HG02623 (cell line): ENCODE measurements around the gene CACNA1D.
A peak's percentile ranks its signal among the peaks of the same experiment; 100 is the strongest.

Experiments used
- ATAC-seq: cut with Tn5 transposase; IDR thresholded peaks from one replicate; pipeline ENCODE4 v1.9.1; 2021; ENCODE audit warnings: moderate library complexity; ENCODE audit not compliant: unreplicated experiment

Gene CACNA1D

GRCh38 chr3:53525765-53526703 is 31.6 kb downstream of the CACNA1D start:
- ATAC-seq = no peak

- no peak for ATAC-seq
These were observed 32.3 kb downstream of the CACNA1D start for GRCh38 chr3:53526704-53527055.

DNA sequence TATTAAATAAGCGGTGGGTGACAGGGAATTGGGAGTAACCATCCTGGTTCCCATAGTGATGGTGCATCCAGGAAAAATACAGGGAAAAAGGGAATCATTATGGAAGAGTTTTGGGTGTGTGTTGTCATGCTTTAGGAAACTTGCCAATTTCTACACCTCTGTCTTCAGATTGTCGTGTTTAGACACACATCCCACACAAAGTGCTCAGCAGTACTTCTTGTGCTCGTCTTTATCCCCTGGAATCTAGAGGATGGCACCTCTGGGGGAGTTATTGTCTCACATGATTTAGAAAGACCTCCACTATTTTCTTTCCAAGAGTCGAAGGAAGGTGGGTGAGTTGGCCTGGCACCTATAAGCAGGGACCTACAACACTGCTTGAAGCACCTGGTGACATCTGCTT is 35.8 kb downstream of the CACNA1D start:
- no peak for ATAC-seq

DNA sequence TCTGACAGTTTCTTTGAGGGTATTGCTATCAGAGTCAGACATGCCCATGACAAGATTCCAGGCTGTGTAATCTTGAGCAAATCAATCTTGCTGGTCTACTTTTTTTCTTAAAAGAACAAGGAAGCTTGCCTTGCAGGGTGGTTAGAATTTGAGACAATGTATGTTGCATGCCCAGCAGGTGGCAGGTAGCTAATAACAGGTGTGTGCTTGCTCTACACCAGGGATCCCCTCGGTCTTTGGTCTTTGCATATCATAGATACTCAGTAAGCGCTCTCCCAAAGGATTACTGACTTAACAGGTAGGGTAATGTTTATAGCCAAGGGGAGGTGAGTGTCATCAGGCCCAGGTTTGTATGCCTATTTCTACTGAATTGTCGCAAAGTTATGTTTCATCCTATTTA is 37.3 kb downstream of the CACNA1D start:
- no peak for ATAC-seq

GRCh38 chr3:53533472-53533871 is 39.1 kb downstream of the CACNA1D start:
- ATAC-seq = no peak

DNA sequence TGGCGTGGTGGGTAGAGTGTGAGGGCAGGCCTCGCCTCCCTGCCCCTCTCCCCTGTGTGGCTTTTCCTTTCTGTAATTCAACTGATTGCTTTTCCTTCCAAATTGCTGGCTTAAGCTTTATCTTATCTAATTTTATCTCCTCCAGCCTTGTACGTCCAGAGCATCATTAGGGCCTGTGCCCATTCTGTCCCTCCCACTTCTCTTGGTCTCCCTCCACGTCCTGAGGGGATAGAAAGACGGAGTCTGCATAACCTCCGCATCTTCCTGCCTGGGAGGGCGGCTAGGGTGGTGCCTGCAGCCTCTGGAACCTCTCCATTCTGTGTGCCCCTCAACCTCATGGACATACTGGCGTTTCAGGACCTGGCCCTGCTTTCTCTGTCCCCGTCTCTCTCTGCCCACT is 39.8 kb downstream of the CACNA1D start:
- ATAC-seq = no peak

DNA sequence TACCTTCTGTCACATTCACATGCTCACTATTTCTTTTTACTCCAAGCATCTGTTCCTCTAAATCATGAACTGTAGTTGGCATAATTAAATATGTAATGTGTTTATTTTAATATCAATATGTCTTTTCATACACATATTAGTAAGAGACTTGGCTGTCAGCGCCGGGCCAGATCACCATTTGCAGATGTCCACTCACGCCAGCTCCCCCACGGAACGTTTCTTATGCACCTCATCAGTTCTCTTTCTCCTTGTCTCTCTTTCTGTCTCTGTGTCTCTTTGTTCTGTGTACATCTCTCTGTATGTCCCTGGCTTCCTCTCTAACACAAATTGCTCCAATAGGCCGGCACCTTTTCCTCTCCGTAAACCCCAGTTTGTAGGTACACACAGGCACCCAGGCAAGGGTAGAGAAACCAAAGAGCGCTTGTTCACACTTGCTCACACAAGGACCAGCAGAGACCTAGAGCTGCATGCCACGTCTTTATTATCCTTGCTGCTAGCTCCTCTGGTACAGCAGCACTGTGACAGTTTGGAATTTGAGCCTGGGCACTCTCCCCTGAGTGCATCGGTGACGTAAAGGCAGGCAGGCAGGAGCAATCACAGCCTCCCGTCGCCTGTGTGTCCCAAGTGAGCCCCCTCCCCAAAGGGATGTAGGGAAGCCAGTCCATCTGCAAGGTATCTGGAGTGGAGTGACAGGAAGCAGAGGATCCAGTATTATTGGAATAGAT is 40.4 kb downstream of the CACNA1D start:
- ATAC-seq = no peak

DNA sequence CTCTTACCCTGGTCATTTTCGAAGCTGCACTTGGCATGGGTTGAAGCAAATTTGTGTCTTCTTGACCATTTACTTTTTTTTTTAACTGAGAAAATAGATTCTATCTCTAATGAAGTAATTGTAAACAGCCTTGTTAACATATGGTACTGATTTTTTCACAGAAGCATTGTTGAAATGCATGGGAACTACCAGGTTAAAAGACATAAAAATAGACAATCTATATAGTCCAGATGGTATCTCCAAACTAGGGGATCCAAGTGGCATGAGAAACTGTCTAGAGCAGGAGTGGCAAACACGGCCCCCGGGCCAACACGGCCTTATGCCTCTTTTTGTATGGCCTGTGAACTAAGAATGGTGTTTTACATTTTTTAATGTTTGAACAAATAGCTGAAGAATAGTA is 41.9 kb downstream of the CACNA1D start:
- ATAC-seq = no peak

DNA sequence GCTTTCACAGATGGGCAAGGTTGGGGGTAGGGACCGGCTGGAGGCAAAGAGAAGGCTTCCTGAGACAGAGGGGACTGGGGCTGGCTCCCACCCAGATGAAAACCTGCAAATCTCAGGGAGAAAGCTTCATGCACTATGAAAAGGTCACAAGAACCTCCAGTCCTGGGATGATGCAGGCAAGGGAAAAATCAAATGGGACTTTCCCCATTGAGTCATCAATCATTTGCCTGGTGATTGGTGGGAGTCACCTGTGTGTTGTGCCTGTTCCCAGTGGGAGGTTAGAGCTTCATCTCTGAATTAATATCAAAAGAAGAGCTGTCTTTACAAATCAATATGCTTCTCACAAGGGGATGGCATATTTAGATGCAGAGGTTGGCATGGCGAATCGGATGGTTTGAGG is 49.9 kb downstream of the CACNA1D start:
- no peak for ATAC-seq

- no peak for ATAC-seq
These were observed 51.0 kb downstream of the CACNA1D start for GRCh38 chr3:53545310-53545995.

GRCh38 chr3:53545996-53546359 is 51.6 kb downstream of the CACNA1D start:
- no peak for ATAC-seq

- no peak for ATAC-seq
These were observed 52.9 kb downstream of the CACNA1D start for GRCh38 chr3:53547327-53547726.

- ATAC-seq = no peak
These were observed 55.7 kb downstream of the CACNA1D start for GRCh38 chr3:53550005-53550620.

DNA sequence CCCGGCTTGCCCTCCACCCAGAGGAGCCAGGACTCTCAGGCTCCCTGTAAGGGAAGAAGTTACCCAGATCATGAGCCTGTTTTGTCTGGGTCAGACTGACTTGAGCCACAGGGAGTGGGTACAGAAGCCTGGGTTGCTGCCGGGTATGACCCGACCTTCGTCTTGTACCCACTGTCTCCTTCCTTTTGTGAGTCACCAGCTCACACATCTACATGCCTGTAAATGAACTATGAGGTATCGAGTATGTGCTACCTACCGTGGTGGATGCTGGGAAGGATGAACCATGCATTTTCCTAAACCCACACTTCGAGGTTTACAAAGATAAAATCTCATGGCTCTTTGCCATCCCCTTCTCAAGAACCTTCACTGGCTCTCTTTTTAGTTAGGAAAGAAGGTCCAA is 56.9 kb downstream of the CACNA1D start:
- ATAC-seq = no peak

DNA sequence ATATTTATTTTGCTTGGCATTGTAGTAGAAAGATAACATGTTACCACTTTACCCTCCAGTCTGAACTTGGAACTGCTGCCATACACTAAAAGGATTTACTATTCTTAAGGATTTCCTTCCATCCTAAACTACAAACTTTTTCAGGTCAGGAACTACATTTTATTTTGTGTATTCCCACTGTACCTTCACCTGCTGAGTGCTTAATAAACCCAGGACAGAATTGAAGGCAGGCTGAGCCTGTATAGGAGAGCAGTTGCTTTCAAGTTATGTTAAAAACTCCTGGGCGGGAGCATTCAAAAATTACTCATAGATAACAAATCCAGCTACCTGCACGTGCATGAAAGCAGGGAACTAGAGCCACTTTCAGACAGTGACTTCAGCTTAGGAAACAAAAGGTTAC is 58.3 kb downstream of the CACNA1D start:
- ATAC-seq = no peak

DNA sequence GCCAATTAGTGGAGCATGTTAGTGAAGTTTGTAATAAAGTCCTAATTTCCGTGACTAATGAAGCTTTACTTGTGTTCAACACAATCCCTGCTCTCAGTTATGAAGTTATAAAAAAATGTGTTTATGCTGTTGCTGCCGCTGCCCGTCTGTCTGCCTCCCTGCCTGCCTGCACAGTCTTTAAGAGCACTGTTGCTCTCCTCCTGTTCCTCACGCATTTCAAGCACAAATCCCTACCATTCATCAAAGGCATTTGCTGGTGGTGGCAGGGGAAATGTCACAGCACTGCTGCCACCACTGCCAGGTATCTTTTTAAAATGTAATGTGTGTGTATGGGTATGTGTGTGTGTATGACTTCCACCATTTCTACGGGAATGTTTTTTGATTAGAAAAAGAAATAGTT is 58.8 kb downstream of the CACNA1D start:
- ATAC-seq = no peak

DNA sequence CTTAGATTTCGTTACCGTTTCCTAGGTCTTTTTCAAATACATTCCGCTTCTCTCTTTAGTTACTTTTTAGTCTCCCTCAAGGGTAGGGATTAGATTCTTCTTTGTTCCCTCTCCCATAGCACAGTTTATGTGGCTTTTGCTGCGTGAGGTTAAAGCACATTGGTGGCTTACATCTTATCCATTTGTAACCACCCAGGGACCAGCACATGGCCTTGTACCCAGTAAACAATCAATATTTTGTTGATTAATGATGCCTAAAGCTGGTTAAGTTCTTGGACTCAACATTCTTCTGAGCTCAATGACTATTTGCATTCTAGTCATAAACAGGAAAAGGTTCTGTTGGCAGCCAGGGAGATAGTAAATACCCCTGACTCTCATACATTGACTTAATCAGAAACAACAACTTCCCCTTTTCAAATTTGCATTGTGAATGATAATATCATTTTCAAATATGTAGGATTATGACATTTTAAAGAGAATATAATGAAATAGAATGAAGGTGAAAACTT is 60.2 kb downstream of the CACNA1D start:
- peak; percentile 77 for ATAC-seq

DNA sequence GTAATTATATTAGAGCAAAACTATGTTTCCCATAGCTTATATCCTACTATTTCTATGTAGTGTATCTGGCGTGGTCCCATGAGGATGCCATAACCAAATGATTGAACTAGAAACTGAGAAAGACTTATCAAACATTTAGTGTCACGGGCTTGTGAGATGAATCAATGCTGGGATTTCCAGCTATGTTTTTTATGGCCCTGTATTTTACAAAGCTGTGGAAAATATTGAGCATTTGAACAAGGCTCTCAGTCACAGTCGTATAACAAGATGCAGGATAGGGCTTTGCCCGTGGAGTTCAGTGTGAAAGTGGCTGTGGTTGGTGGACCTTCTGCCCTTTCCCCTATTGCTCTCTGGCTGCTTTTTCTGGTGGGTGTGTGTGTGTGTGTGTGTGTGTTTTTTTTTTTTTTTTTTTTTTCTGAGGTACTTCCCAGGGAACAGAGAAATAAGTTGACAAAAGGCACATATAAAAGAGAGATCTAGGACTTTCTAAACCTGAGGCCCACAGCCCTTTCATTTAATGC is 60.7 kb downstream of the CACNA1D start:
- peak; percentile 70 for ATAC-seq

DNA sequence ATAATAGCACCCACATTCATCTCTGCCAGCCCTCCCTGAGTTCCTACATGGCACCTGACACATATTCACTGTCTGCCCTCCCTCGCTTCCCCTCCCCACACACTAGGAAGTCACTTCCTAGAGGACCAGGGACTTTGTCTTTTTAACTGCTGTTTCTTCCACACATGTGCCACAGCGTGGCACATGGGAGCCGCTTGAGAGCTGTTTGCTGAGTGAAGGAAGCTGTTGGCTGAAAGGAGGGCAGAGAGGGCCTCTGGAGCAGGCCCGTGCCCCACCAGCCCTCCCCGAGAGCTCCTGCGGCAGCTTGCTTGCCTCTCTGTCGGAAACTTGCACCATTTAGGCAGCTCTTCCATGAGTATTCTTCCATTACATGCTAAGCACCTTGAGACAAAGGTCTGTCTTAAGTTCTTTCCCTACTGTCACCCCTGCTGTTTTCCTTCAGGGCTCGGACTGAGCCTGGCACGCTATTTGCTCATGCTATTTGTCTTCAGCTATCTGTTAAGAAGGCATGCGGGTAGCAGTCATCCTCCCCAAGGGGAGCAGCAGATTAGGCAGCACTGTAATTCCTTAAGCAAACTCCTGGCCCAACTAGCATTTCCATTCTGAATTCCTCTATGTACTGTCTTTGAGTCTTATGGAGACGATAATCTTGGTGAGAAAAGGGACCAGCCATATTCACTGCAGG is 72.2 kb downstream of the CACNA1D start:
- no peak for ATAC-seq

DNA sequence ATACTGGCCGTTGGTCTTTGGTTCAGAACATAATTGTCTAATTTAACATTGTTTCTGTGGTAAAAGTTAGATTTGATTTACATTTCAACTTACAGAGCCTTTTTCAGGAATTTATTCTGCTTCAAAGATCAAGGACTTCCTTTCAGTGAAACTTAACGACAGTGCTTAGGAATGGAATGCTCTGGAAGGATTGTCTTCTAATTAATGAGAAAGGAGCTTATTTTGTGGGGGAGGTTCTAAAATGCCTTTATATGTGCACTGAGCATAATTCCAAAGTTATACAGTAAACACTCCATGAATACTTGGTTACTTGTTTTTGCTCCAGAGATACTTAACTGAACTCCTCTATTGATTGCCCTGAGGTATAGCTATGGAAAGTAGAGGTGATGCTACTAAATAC is 75.7 kb downstream of the CACNA1D start:
- ATAC-seq = no peak
